ENCODE results near the gene FOXJ1. TPM values are rescaled to one million over a fixed set of nuclear protein-coding genes. Genes with fewer than 3 reads are reported as not detected.

The FOXJ1 gene
- total and polyA plus RNA-seq, 2 of the 8 experiments (the other 6 are each of a cell fraction or from before 2014, with no cell fraction given): 4.7 to 5.4 TPM

GRCh38 chr17:76160896-76161528 lies 20.0 kb upstream of the FOXJ1 start (continued):
- no peak for TF ChIP-seq E2F6 (IDR thresholded peaks at IDR 0.05)
- no peak for TF ChIP-seq TAF7 (optimal IDR thresholded peaks at IDR 0.05; ENCODE audit: borderline replicate concordance, low read depth, low read length)
- TF ChIP-seq GABPA (IDR thresholded peaks at IDR 0.05; ENCODE audit: borderline replicate concordance, insufficient read depth, low read length): no peak
- no peak for TF ChIP-seq CTBP2 (IDR thresholded peaks at IDR 0.05; ENCODE audit: borderline replicate concordance, insufficient read depth, insufficient read length, low read length)
- TF ChIP-seq RBBP5 (IDR thresholded peaks at IDR 0.05; ENCODE audit: borderline replicate concordance, low read depth, low read length): no peak

All from H1 (cell line).